NCI-H446 (cell line): Measurements from ENCODE around the gene UBE2D3.

Experiments used
- DNase-seq, 2 experiments: peaks; one replicate each; lab custom pipeline; 2025; lab: John Stamatoyannopoulos, UW

The UBE2D3 gene

DNA sequence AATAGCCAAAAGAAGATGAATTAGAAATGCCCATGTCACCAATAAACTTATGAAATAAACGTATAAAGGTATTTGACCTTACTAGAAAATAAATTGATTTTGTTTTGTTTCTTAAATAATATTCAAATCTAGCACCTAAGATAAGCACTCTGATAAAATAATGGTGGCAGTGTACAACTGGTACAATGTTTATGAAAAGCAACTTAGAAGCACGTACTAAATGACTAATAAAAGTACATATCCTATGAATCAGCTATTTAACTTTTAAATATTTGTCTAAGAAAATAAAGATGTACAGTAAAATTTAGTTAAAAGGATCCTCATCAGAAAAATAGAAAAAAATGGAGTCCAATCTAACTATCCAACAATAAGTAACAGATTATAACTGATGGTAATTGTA lies 73.3 kb downstream of the UBE2D3 start:
- DNase-seq: no peak

DNA sequence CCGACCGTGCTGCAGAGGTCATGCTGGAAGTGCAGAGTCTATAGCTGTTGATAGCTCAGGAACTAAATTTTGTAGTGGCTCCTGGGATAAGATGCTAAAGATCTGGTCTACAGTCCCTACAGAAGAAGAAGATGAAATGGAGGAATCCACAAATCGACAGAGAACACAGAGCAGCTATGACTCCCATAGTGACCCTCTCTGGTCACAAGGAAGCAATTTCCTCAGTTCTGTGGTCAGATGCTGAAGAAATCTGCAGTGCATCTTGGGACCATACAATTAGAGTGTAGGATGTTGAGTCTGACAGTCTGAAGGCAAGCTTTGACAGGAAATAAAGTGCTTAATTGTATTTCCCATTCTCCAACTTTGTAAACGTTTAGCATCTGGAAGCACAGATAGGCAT lies 75.4 kb downstream of the UBE2D3 start:
- no peak for DNase-seq
